Stimulated activated CD8-positive, alpha-beta memory T cell treated with anti-CD3 and anti-CD28 coated beads, Interleukin-4, amount 100 ng/mL, for 4 hours (primary cell): ENCODE measurements around the gene IRS1.

ENCODE experiments used
- DNase-seq, 2 donors: peaks; one replicate each; pipeline ENCODE4 v3.0.0-alpha.2; 2020; ENCODE audit warnings: low read depth in 2 of 2, low spot score in 1 of 2

IRS1 gene

GRCh38 chr2:226692521-226693126, 107.0 kb downstream of the IRS1 start:
- DNase-seq = no peak

GRCh38 chr2:226691255-226691654, 108.4 kb downstream of the IRS1 start:
- DNase-seq = no peak

GRCh38 chr2:226690461-226691024, 109.1 kb downstream of the IRS1 start:
- DNase-seq = no peak

- DNase-seq = no peak
Observed at GRCh38 chr2:226687641-226688253, 111.9 kb downstream of the IRS1 start.

- no peak for DNase-seq
Observed at GRCh38 chr2:226684563-226684959, 115.1 kb downstream of the IRS1 start.

- DNase-seq = no peak
Observed at GRCh38 chr2:226683944-226684562, 115.6 kb downstream of the IRS1 start.

- no peak for DNase-seq
Observed at GRCh38 chr2:226683196-226683595, 116.4 kb downstream of the IRS1 start.
